Subcutaneous abdominal adipose tissue (tissue), 5 donors: ENCODE data around the gene PRKCA.
"Not testable (repeated sequence)": the region's sequence is repeated elsewhere in the genome, so short reads cannot be mapped to it uniquely, and the experiment has no call there.

ENCODE experiments used
- H3K27ac ChIP-seq: one replicate; pipeline ENCODE4 v1.7.0; 2013; ENCODE audit warnings: low read depth, mild to moderate bottlenecking, inconsistent platforms, low read length, moderate library complexity
- H3K27me3 ChIP-seq, 5 donors: one replicate each; pipeline ENCODE4 v1.7.0; 2013; ENCODE audit warnings: low read length in 5 of 5, inconsistent platforms in 1 of 5; ENCODE audit not compliant: control insufficient read depth in 5 of 5, insufficient read depth in 4 of 5
- H3K36me3 ChIP-seq, 5 donors: one replicate each; pipeline ENCODE4 v1.7.0; 2013; ENCODE audit warnings: low read length in 5 of 5; ENCODE audit not compliant: control insufficient read depth in 5 of 5, insufficient read depth in 5 of 5
- H3K4me1 ChIP-seq, 5 donors: one replicate each; pipeline ENCODE4 v1.7.0; 2013; ENCODE audit warnings: low read length in 5 of 5, mild to moderate bottlenecking in 3 of 5, moderate library complexity in 1 of 5; ENCODE audit not compliant: control insufficient read depth in 5 of 5, insufficient read depth in 5 of 5
- H3K4me3 ChIP-seq, 5 donors: one replicate each; pipeline ENCODE4 v1.7.0; 2013; ENCODE audit warnings: low read length in 5 of 5, low read depth in 1 of 5
- H3K9ac ChIP-seq, 5 donors: one replicate each; pipeline ENCODE4 v1.7.0; 2013; ENCODE audit warnings: low read length in 5 of 5, mild to moderate bottlenecking in 4 of 5, moderate library complexity in 3 of 5
- H3K9me3 ChIP-seq, 5 donors: one replicate each; pipeline ENCODE4 v1.7.0; 2013; ENCODE audit warnings: low read length in 5 of 5; ENCODE audit not compliant: control insufficient read depth in 5 of 5
- donor health status: healthy.
- donor health status: healthy.
- donor health status: healthy.
- donor health status: healthy.
- donor health status: healthy.

Gene PRKCA

DNA sequence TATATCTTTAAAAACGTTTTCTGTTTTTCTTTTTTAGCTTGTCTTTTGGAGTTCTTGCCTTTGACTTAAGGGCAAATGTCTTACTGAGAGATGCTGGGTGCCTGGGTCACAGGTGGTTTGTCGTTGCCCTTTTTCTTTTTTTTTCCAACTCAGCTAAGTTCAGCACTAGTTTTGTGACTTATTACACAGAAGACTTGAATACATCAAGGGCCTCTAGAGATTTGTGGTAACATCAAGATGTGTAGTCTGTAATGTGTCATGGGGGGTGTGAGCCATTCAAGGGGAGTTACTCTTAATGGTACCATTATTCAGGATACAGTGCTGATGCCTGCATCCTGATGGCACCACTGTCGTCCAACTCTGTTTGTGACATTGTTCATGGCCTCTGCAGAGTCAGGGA lies 95.1 kb downstream of the PRKCA start:
- Histone ChIP-seq H3K4me1 (peaks cover 0 to 8% (median 0%) of the 10 kb centered on the region in 5 donors), H3K9me3 (no peaks in the 10 kb centered on the region), H3K36me3 (no peaks in the 10 kb centered on the region), H3K9ac (no peak overlapping the region), H3K4me3 (no peak overlapping the region), H3K27ac (no peak overlapping the region), H3K27me3 (no peaks in the 10 kb centered on the region)

DNA sequence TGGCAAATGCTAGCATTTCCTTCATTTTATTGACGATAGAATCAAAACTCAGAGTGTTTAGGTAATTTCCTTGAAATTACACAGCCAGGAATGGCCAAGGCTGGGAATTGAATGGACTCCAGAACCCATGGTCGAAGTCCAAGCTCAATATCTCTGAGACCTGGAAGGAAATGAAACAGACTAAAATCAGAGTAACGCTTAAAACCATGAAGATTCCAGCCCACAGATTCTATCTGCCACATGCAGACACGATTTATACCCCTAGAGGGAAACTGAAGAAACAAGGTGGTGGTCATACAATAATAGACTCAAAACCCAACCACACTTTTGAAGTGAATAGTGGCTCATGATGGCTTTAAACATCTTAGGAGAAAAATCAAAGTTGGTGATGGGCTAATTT lies 95.6 kb downstream of the PRKCA start:
- Histone ChIP-seq H3K9me3 (no peaks in the 10 kb centered on the region), H3K27ac (no peak overlapping the region), H3K4me1 (peaks cover 0 to 8% (median 0%) of the 10 kb centered on the region in 5 donors), H3K36me3 (no peaks in the 10 kb centered on the region), H3K9ac (no peak overlapping the region), H3K27me3 (no peaks in the 10 kb centered on the region), H3K4me3 (no peak overlapping the region)

DNA sequence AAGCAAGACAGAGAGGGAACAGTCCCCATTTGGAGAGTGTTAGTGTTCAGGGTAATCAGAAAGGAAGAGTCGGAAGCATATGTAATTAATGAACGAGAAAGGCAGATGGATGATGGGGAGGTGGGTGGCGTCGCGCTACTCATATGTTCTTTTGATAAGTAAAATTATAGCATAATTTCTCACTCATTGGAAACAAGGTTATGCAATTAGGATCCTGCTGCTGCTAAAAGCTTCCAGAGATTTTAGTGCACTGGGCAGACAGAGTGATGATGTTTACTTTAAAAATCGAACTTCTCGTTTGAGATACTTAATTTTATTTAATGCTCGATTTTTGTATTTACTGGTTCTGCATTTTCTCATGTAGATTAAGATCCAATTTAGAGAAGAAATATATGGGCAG lies 96.2 kb downstream of the PRKCA start:
- no peaks in the 10 kb centered on the region for H3K27me3 ChIP-seq
- peaks cover 0 to 8% (median 0%) of the 10 kb centered on the region in 5 donors for H3K4me1 ChIP-seq
- H3K36me3 ChIP-seq, result no peaks in the 10 kb centered on the region
- H3K4me3 ChIP-seq, result no peak overlapping the region
- H3K27ac ChIP-seq, result no peak overlapping the region
- H3K9ac ChIP-seq, result no peak overlapping the region
- no peaks in the 10 kb centered on the region for H3K9me3 ChIP-seq

DNA sequence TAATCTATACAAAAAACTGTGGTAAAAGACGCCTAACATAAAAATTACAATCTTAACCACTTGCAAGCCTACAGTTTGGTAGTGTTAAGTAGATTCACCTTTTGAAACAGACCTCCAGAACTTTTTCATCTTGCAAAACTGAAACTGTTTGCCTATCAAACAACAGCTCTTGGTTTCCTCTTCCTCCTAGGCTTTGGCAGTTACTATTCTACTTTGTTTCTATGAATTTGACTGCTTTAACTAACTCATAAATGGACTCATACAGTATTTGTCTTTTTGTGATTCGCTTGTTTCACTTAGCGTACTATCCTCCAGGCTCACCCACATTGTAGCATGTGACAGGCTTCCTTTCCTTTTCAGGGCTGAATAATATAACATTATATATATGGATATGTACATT lies 97.0 kb downstream of the PRKCA start:
- H3K9ac ChIP-seq, result no peak overlapping the region

DNA sequence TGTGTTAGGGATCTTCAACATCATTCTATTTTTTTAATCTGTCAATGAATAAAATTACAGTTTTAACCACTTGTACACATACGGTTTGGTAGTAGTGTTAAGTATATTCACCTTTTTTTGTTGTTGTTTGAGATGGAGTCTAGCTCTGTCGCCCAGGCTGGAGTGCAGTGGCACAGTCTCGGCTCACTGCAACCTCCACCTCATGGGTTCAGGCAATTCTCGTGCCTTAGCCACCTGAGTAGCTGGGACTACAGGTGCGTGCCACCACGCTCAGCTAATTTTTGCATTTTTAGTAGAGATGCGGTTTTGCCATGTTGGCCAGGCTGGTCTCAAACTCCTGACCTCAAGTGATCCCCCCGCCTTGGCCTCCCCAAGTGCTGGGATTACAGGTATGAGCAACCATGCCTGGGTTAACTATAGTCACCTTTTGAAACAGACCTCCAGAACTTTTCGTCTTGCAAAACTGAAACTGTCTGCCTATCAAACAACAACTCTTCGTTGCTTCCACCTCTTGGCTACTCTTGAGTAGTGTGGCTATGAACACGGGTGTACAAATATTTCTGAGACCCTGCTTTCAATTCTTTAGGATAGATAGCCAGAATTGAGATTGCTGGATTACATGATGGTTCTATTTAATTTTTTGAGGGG lies 97.8 kb downstream of the PRKCA start:
- H3K36me3 ChIP-seq, H3K27me3 ChIP-seq, H3K9me3 ChIP-seq, H3K9ac ChIP-seq, H3K4me3 ChIP-seq, H3K27ac ChIP-seq: not testable (repeated sequence)
- H3K4me1 ChIP-seq, result peaks cover 0 to 13% (median 8%) of the 10 kb centered on the region in 5 donors

More for the DNA sequence above, 97.0 kb downstream of the PRKCA start:
- Histone ChIP-seq H3K27me3 (no peaks in the 10 kb centered on the region), H3K4me1 (peaks cover 0 to 12% (median 6%) of the 10 kb centered on the region in 5 donors), H3K36me3 (no peaks in the 10 kb centered on the region), H3K9me3 (no peaks in the 10 kb centered on the region), H3K27ac (no peak overlapping the region), H3K4me3 (no peak overlapping the region)

DNA sequence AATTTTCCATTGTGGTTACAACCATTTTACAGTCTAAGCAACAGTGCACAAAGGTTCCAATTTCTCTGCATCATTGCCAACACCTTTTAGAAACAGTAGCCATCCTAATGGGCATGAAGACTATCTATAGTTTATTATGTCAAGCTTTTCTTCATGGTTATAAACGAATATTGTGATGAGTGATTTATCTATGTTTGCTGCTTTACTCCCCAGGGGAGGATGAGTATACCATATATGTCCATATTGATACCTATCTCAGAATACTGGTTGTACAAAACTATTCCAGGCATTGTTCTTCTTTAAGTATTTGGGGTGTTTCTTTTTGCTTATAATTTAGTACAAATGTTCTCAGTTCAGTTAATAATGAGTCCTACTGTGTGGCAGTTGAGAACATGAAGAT lies 98.3 kb downstream of the PRKCA start:
- Histone ChIP-seq H3K9ac (no peak overlapping the region), H3K9me3 (no peaks in the 10 kb centered on the region), H3K4me3 (no peak overlapping the region), H3K4me1 (peaks cover 0 to 12% (median 6%) of the 10 kb centered on the region in 5 donors), H3K27me3 (peaks cover 0 to 2% (median 0%) of the 10 kb centered on the region in 5 donors), H3K36me3 (no peaks in the 10 kb centered on the region), H3K27ac (no peak overlapping the region)

DNA sequence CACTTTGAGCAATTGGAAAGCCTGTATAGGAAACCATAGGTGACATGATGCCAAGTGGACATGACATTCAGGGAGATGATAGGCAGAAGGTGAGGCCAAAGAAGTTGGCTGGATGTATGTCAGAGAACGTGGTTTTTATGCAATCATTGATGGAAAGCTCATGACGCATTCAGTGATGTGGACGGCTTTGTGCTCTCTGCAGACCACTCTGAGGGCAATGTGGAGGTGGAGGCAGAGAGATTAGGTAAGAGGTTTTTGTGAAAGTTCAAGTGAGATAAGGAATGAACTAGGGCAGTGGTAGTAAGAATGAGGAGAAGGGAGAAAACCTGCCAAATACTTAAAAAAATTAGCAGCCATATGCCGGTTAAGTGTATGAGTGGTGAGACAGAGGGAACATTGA lies 99.0 kb downstream of the PRKCA start:
- Histone ChIP-seq H3K27me3 (peaks cover 0 to 2% (median 0%) of the 10 kb centered on the region in 5 donors), H3K4me1 (peaks cover 0 to 17% (median 7%) of the 10 kb centered on the region in 5 donors), H3K27ac (no peak overlapping the region), H3K4me3 (no peak overlapping the region), H3K9me3 (no peaks in the 10 kb centered on the region), H3K36me3 (no peaks in the 10 kb centered on the region), H3K9ac (no peak overlapping the region)

DNA sequence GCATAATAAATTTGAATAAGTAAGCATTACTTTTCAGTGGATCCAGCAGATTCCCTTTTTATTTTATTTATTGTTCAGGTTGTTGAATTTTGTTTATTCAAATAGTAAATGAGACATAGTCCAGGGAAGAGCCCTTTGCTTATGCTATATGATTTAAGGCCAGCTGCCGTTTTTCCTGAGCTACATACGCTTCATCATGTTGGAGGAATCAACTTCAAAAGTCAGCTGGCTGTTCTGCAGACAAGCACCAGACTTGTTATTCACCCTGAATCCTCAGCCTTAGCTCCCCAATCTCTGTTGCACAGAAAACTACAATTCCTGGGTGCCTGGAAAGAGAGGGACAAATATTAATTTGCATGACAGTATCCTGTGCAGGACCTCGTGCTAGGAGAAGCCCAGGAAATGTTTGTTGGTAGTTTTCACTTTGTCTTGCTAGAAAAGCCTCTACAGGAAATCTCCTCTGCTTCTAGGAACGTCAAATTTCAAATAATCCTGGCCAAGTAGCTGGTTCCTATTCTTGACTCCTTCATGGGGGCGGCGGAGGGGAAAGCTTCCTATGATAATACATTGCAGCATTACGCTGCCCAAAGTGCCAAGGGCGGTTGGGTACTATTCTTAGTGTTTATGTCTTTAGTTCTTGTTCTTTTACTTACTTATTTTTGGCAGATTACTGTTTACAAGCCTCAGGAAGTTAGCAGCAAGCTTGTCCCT lies 101.6 kb downstream of the PRKCA start:
- H3K36me3 ChIP-seq, result no peaks in the 10 kb centered on the region
- no peaks in the 10 kb centered on the region for H3K9me3 ChIP-seq
- H3K27me3 ChIP-seq, result peaks cover 0 to 3% (median 0%) of the 10 kb centered on the region in 5 donors
- no peak overlapping the region for H3K27ac ChIP-seq
- no peak overlapping the region for H3K9ac ChIP-seq
- H3K4me3 ChIP-seq, result peak overlapping the region in 1 of 5 donors; percentile 2
- peaks cover 0 to 17% (median 7%) of the 10 kb centered on the region in 5 donors for H3K4me1 ChIP-seq

DNA sequence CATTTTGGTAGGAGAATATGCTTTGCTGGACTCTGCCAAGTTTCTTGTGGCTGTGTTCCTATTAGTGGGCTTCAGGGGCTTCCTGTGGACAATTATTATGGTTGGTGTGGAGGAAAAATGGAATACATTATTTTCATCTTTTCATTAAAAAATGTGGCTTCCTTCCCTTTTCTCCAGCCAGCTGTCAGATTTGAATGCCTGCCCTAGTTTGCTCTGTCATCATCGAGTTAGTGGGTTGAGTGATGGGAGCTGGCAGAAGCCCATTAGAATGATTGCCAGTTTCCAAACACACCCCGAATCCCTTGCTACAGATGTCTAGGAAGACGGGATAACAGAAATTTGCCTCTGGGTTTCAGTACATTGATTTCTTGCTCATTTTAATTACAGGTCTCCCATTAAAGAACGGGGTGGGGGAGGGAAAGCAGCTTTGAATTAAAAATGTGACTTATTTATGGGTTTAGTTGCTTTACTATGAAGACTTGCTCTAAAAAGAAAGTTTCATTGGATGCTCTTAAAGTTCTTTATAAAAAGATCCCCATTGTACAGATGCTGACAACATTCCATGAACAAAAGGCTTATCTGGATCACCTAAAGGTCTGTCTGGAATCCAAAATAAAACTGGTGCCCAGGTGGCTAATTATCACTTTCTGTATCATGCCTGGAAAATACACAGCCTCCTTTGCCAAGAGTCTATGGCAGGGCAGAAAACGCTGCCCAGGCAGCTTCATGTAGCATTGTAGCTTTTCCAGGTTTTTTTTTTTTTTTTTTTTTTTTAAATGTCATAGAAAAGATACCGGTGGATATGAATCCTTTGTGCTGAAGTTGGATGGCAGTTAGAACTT lies 103.6 kb downstream of the PRKCA start:
- Histone ChIP-seq H3K4me1 (peaks cover 0 to 17% (median 7%) of the 10 kb centered on the region in 5 donors), H3K36me3 (no peaks in the 10 kb centered on the region), H3K27ac (no peak overlapping the region), H3K27me3 (peaks cover 0 to 3% (median 0%) of the 10 kb centered on the region in 5 donors), H3K9ac (no peak overlapping the region), H3K9me3 (no peaks in the 10 kb centered on the region), H3K4me3 (no peak overlapping the region)
